SKM-1 (cell line): ENCODE data around the gene GOLPH3.
"Not testable (repeated sequence)": the region's sequence is repeated elsewhere in the genome, so short reads cannot be mapped to it uniquely, and the experiment has no call there.

ENCODE experiments used
- DNase-seq: peaks from one replicate; lab custom pipeline; 2025; ENCODE audit not compliant: unreplicated experiment; lab: John Stamatoyannopoulos, UW

The GOLPH3 gene

GRCh38 chr5:32172186-32172911 lies 1.8 kb downstream of the GOLPH3 start:
- not testable (repeated sequence) for DNase-seq

GRCh38 chr5:32170303-32171151 lies 3.6 kb downstream of the GOLPH3 start:
- no peak for DNase-seq

- DNase-seq = no peak
These were observed 5.6 kb downstream of the GOLPH3 start for GRCh38 chr5:32168460-32169033.

- no peak for DNase-seq
These were observed 8.5 kb downstream of the GOLPH3 start for GRCh38 chr5:32165597-32165996.

GRCh38 chr5:32163785-32164184 lies 10.3 kb downstream of the GOLPH3 start:
- DNase-seq = no peak

GRCh38 chr5:32163053-32163452 lies 11.1 kb downstream of the GOLPH3 start:
- no peak for DNase-seq

- DNase-seq = no peak
These were observed 13.9 kb downstream of the GOLPH3 start for GRCh38 chr5:32160228-32160627.

GRCh38 chr5:32159328-32160072 lies 14.6 kb downstream of the GOLPH3 start:
- no peak for DNase-seq

GRCh38 chr5:32158679-32158975 lies 15.5 kb downstream of the GOLPH3 start:
- DNase-seq = no peak

GRCh38 chr5:32157078-32157477 lies 17.0 kb downstream of the GOLPH3 start:
- no peak for DNase-seq

- DNase-seq = no peak
These were observed 17.5 kb downstream of the GOLPH3 start for GRCh38 chr5:32156635-32157034.

GRCh38 chr5:32155211-32155610 lies 18.9 kb downstream of the GOLPH3 start:
- no peak for DNase-seq

- no peak for DNase-seq
These were observed 20.4 kb downstream of the GOLPH3 start for GRCh38 chr5:32153723-32154122.

- DNase-seq = no peak
These were observed 22.9 kb downstream of the GOLPH3 start for GRCh38 chr5:32151198-32151597.

GRCh38 chr5:32150366-32150765 lies 23.8 kb downstream of the GOLPH3 start:
- DNase-seq = no peak

- DNase-seq = no peak
These were observed 26.2 kb downstream of the GOLPH3 start for GRCh38 chr5:32147959-32148358.

- DNase-seq = no peak
These were observed 26.9 kb downstream of the GOLPH3 start for GRCh38 chr5:32147236-32147635.

- DNase-seq = no peak
These were observed 28.7 kb downstream of the GOLPH3 start for GRCh38 chr5:32145378-32145777.

GRCh38 chr5:32144378-32145207 lies 29.5 kb downstream of the GOLPH3 start:
- DNase-seq = no peak

GRCh38 chr5:32143617-32144377 lies 30.3 kb downstream of the GOLPH3 start:
- DNase-seq = no peak
